IPS-20b (cell line): ENCODE data around the gene PTPN20.
"Not testable (repeated sequence)": the region's sequence is repeated elsewhere in the genome, so short reads cannot be mapped to it uniquely, and the experiment has no call there.

Source experiments
- H3K27ac ChIP-seq: one replicate; pipeline ENCODE4 v1.5.1; 2013; ENCODE audit warnings: low read length
- H3K27me3 ChIP-seq: 2 replicates; pipeline ENCODE4 v1.6.1; 2013; ENCODE audit warnings: mild to moderate bottlenecking, low read length, inconsistent platforms; ENCODE audit not compliant: insufficient read depth
- H3K36me3 ChIP-seq: 2 replicates; pipeline ENCODE4 v1.6.1; 2013; ENCODE audit warnings: low read depth, mild to moderate bottlenecking, inconsistent platforms, low read length, moderate library complexity; ENCODE audit not compliant: insufficient read depth
- H3K4me1 ChIP-seq: 2 replicates; pipeline ENCODE4 v1.6.1; 2013; ENCODE audit warnings: mild to moderate bottlenecking, control low read depth, inconsistent platforms, low read length, moderate library complexity; ENCODE audit not compliant: insufficient read depth
- H3K4me3 ChIP-seq: 2 replicates; pipeline ENCODE4 v1.5.1; 2013; ENCODE audit warnings: mild to moderate bottlenecking, low read length, inconsistent platforms
- H3K9ac ChIP-seq: 2 replicates; pipeline ENCODE4 v1.6.1; 2013; ENCODE audit warnings: low read depth, mild to moderate bottlenecking, inconsistent platforms, low read length, moderate library complexity
- H3K9me3 ChIP-seq: 2 replicates; pipeline ENCODE4 v1.6.1; 2013; ENCODE audit warnings: mild to moderate bottlenecking, low read depth, low read length, inconsistent platforms; ENCODE audit not compliant: insufficient read depth

The PTPN20 gene

GRCh38 chr10:46980223-46980622, 69.0 kb downstream of the PTPN20 start:
- not testable (repeated sequence) for H3K27me3 ChIP-seq, H3K9me3 ChIP-seq, H3K4me3 ChIP-seq, H3K9ac ChIP-seq, H3K36me3 ChIP-seq, H3K4me1 ChIP-seq, H3K27ac ChIP-seq

GRCh38 chr10:46987233-46987924, 76.2 kb downstream of the PTPN20 start:
- H3K27ac ChIP-seq, H3K4me3 ChIP-seq, H3K9me3 ChIP-seq, H3K36me3 ChIP-seq, H3K4me1 ChIP-seq, H3K9ac ChIP-seq, H3K27me3 ChIP-seq: not testable (repeated sequence)

- Histone ChIP-seq H3K4me3 (no peak overlapping the region), H3K27me3 (no peaks in the 10 kb centered on the region), H3K36me3 (no peaks in the 10 kb centered on the region), H3K27ac (no peak overlapping the region), H3K9me3 (no peaks in the 10 kb centered on the region), H3K9ac (no peak overlapping the region), H3K4me1 (no peaks in the 10 kb centered on the region)
Observed at GRCh38 chr10:46992803-46993561, 81.8 kb downstream of the PTPN20 start.

- H3K36me3 ChIP-seq = no peaks in the 10 kb centered on the region
- H3K4me1 ChIP-seq = no peaks in the 10 kb centered on the region
- H3K4me3 ChIP-seq = no peak overlapping the region
- no peak overlapping the region for H3K9ac ChIP-seq
- no peaks in the 10 kb centered on the region for H3K27me3 ChIP-seq
- H3K27ac ChIP-seq = no peak overlapping the region
- no peaks in the 10 kb centered on the region for H3K9me3 ChIP-seq
Observed at GRCh38 chr10:46995234-46995633, 84.0 kb downstream of the PTPN20 start.

GRCh38 chr10:46998192-46998591, 87.0 kb downstream of the PTPN20 start:
- Histone ChIP-seq H3K4me1 (no peaks in the 10 kb centered on the region; the same call in 1 of the 2 replicates), H3K9me3 (no peaks in the 10 kb centered on the region), H3K27me3 (no peaks in the 10 kb centered on the region), H3K27ac (no peak overlapping the region), H3K4me3 (no peak overlapping the region), H3K9ac (no peak overlapping the region), H3K36me3 (no peaks in the 10 kb centered on the region)

GRCh38 chr10:46998595-46998994, 87.4 kb downstream of the PTPN20 start:
- Histone ChIP-seq H3K9ac (no peak overlapping the region), H3K36me3 (no peaks in the 10 kb centered on the region), H3K27me3 (no peaks in the 10 kb centered on the region), H3K9me3 (no peaks in the 10 kb centered on the region), H3K4me1 (no peaks in the 10 kb centered on the region; the same call in 1 of the 2 replicates), H3K4me3 (no peak overlapping the region), H3K27ac (no peak overlapping the region)

GRCh38 chr10:46999217-46999616, 88.0 kb downstream of the PTPN20 start:
- H3K27ac ChIP-seq = no peak overlapping the region
- no peak overlapping the region for H3K4me3 ChIP-seq
- H3K36me3 ChIP-seq = no peaks in the 10 kb centered on the region
- no peaks in the 10 kb centered on the region for H3K9me3 ChIP-seq
- H3K4me1 ChIP-seq = no peaks in the 10 kb centered on the region; the same call in 1 of the 2 replicates
- no peaks in the 10 kb centered on the region for H3K27me3 ChIP-seq
- no peak overlapping the region for H3K9ac ChIP-seq

- H3K4me1 ChIP-seq = no peaks in the 10 kb centered on the region
- H3K27ac ChIP-seq = no peak overlapping the region
- H3K9ac ChIP-seq = no peak overlapping the region
- H3K4me3 ChIP-seq = no peak overlapping the region
- H3K36me3 ChIP-seq = no peaks in the 10 kb centered on the region
- no peaks in the 10 kb centered on the region for H3K9me3 ChIP-seq
- no peaks in the 10 kb centered on the region for H3K27me3 ChIP-seq
Observed at GRCh38 chr10:47008769-47009168, 97.5 kb downstream of the PTPN20 start.

GRCh38 chr10:47009215-47009838, 98.1 kb downstream of the PTPN20 start:
- no peak overlapping the region for H3K9ac ChIP-seq
- H3K4me1 ChIP-seq = no peaks in the 10 kb centered on the region
- H3K27me3 ChIP-seq = no peaks in the 10 kb centered on the region
- H3K36me3 ChIP-seq = no peaks in the 10 kb centered on the region
- no peaks in the 10 kb centered on the region for H3K9me3 ChIP-seq
- no peak overlapping the region for H3K27ac ChIP-seq
- H3K4me3 ChIP-seq = no peak overlapping the region

GRCh38 chr10:47010036-47010435, 98.8 kb downstream of the PTPN20 start:
- Histone ChIP-seq H3K4me3 (no peak overlapping the region), H3K9ac (no peak overlapping the region)

GRCh38 chr10:47012214-47012613, 101.0 kb downstream of the PTPN20 start:
- H3K27ac ChIP-seq = no peak overlapping the region
- no peaks in the 10 kb centered on the region for H3K36me3 ChIP-seq
- no peaks in the 10 kb centered on the region; the same call in 1 of the 2 replicates for H3K27me3 ChIP-seq
- H3K4me3 ChIP-seq = no peak overlapping the region
- no peaks in the 10 kb centered on the region for H3K9me3 ChIP-seq
- no peak overlapping the region for H3K9ac ChIP-seq
- no peaks in the 10 kb centered on the region for H3K4me1 ChIP-seq

More at GRCh38 chr10:47010036-47010435, 98.8 kb downstream of the PTPN20 start:
- no peaks in the 10 kb centered on the region; the same call in 1 of the 2 replicates for H3K27me3 ChIP-seq
- H3K4me1 ChIP-seq = no peaks in the 10 kb centered on the region
- H3K9me3 ChIP-seq = no peaks in the 10 kb centered on the region
- H3K36me3 ChIP-seq = no peaks in the 10 kb centered on the region
- H3K27ac ChIP-seq = no peak overlapping the region
